Progenitor cell of endocrine pancreas (in vitro differentiated cells): Measurements from ENCODE around the gene HHEX. TPM values are rescaled to one million over a fixed set of nuclear protein-coding genes. Genes with fewer than 3 reads are reported as not detected.

Source experiments
- DNase-seq: peaks from one replicate; pipeline ENCODE4 v3.0.0; 2021; ENCODE audit warnings: low spot score; ENCODE audit not compliant: unreplicated experiment
- H3K27ac Mint-ChIP-seq: 2 replicates; pipeline ENCODE4 v1.8.0; 2021; ENCODE audit warnings: mild to moderate bottlenecking, moderate library complexity, mixed read lengths
- H3K27me3 Mint-ChIP-seq: 2 replicates; pipeline ENCODE4 v1.8.0; 2021; ENCODE audit warnings: mixed read lengths
- H3K36me3 Mint-ChIP-seq: 2 replicates; pipeline ENCODE4 v1.8.0; 2022; ENCODE audit warnings: mixed read lengths; ENCODE audit not compliant: insufficient read depth
- H3K4me1 Mint-ChIP-seq: 2 replicates; pipeline ENCODE4 v1.8.0; 2021; ENCODE audit warnings: low read depth, mixed read lengths
- H3K4me3 Mint-ChIP-seq: 2 replicates; pipeline ENCODE4 v1.8.0; 2021; ENCODE audit warnings: low read depth, mild to moderate bottlenecking, moderate library complexity, mixed read lengths
- H3K9me3 Mint-ChIP-seq: 2 replicates; pipeline ENCODE4 v1.8.0; 2021; ENCODE audit warnings: low read depth, mixed read lengths
- CTCF ChIP-seq: fragments of 200-600 bp; sonication (generic); IDR thresholded peaks from one replicate; pipeline ENCODE4 v1.5.0; 2021; ENCODE audit warnings: antibody characterized with exemption, mild to moderate bottlenecking; ENCODE audit not compliant: unreplicated experiment
- total RNA-seq: library from RNA; stranded (reverse); gene quantifications from 2 replicates; pipeline ENCODE4 v1.2.1, GENCODE V29; 2021

HHEX gene
- total RNA-seq, 1 donor from 2014 or later = 39.3 TPM

- Mint-ChIP-seq H3K27ac (no peak overlapping the region), H3K4me3 (no peak overlapping the region), H3K27me3 (peaks cover 3% of the 10 kb centered on the region), H3K4me1 (no peaks in the 10 kb centered on the region), H3K9me3 (peaks cover 5% of the 10 kb centered on the region), H3K36me3 (peaks cover 6% of the 10 kb centered on the region)
- no peak for TF ChIP-seq CTCF
- no peak for DNase-seq
These were observed 12.0 kb upstream of the HHEX start for GRCh38 chr10:92677708-92678107.

- Mint-ChIP-seq H3K4me3 (no peak overlapping the region), H3K27me3 (peaks cover 3% of the 10 kb centered on the region), H3K27ac (no peak overlapping the region), H3K4me1 (no peaks in the 10 kb centered on the region), H3K36me3 (peaks cover 5% of the 10 kb centered on the region), H3K9me3 (peaks cover 5% of the 10 kb centered on the region)
- DNase-seq = no peak
- no peak for TF ChIP-seq CTCF
These were observed 11.5 kb upstream of the HHEX start for GRCh38 chr10:92678206-92678605.

GRCh38 chr10:92681306-92681834 lies 8.4 kb upstream of the HHEX start:
- Mint-ChIP-seq H3K4me1 (no peaks in the 10 kb centered on the region), H3K27me3 (peaks cover 3% of the 10 kb centered on the region), H3K9me3 (peaks cover 12% of the 10 kb centered on the region), H3K27ac (no peak overlapping the region), H3K4me3 (no peak overlapping the region), H3K36me3 (peaks cover 9% of the 10 kb centered on the region)
- TF ChIP-seq CTCF = no peak
- DNase-seq = no peak

- Mint-ChIP-seq H3K4me3 (peak overlapping the region; percentile 75), H3K27ac (peak overlapping the region; percentile 94), H3K36me3 (peaks cover 13% of the 10 kb centered on the region), H3K27me3 (peaks cover 2% of the 10 kb centered on the region), H3K9me3 (peaks cover 9% of the 10 kb centered on the region), H3K4me1 (peaks cover 14% of the 10 kb centered on the region)
- no peak for TF ChIP-seq CTCF
- DNase-seq = no peak
These were observed 1.2 kb upstream of the HHEX start for GRCh38 chr10:92688573-92688926.

- Mint-ChIP-seq H3K4me1 (peaks cover 17% of the 10 kb centered on the region), H3K36me3 (peaks cover 13% of the 10 kb centered on the region), H3K27ac (peak overlapping the region; percentile 94), H3K27me3 (peaks cover 2% of the 10 kb centered on the region), H3K4me3 (peak overlapping the region; percentile 75), H3K9me3 (peaks cover 9% of the 10 kb centered on the region)
- peak; percentile 42 for DNase-seq
- TF ChIP-seq CTCF = peak; percentile 31
These were observed 660 bp upstream of the HHEX start for GRCh38 chr10:92688927-92689662.
